ENCODE data around the gene PTPRK.
"Not testable (repeated sequence)": the region's sequence is repeated elsewhere in the genome, so short reads cannot be mapped to it uniquely, and the experiment has no call there.

The PTPRK gene

DNA sequence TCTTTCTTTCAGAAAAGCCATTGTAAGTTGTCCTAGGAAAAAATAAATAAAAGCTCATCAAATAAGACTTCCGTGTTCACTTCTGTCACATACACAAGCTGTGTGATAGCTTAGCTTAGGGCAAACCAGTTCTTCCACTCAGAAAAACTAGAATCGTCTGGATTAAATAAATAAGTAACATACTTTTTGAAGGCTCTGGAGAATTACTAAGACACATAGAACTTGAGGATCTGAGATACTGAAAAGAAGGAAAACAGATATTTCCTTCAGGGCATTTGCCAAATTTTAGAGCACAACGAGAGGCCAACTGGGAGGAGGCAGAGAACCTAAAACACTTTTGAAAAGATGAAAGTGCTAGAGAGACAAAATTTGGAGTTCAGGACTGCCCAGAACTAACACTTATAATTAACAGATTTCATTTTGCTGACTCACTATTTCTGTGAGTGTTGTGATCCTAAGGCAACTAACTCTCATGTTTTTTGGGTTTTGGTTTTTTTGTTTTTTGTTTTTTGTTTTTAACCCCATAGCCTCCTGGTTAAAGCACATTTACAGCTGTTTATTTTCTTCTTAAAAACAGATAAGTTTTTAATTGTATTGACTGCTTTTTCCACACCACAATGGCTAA lies 580.8 kb downstream of the PTPRK start:
- no peak for DNase-seq

DNA sequence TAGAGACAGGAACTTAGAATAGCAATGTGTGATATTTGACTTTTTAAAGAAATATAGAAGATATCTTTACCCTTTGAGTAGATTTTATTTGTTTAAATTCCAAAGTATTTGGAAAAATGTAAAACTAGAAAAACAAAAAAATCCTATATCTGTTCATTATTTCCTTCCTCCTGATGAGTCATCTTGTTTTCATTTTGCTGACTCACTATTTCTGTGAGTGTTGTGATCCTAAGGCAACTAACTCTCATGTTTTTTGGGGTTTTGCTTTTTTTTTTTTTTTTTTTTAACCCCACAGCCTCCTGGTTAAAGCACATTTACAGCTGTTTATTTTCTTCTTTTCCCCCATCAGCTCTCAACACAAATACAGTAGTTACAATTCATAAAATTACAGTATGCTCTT lies 581.7 kb downstream of the PTPRK start:
- DNase-seq, result peak; percentile 3

DNA sequence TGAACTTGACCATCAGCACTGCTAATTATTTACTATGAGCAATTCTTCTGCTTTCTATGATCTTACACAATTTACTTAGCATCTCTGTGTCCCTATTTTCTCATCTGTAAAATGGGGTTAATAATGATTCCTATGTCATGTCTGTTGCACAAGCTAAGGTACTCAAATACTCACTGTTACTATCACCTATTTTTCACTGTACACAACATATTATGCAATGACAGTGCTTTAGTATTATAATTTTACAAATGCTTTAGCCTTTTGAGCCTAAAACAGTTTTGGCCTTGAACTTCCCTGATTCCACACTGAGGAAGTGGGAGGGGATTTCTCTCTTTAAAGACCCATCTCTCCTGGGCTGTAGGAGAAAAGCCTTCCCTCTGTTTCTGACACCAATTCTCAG lies 582.7 kb downstream of the PTPRK start:
- DNase-seq, result no peak

DNA sequence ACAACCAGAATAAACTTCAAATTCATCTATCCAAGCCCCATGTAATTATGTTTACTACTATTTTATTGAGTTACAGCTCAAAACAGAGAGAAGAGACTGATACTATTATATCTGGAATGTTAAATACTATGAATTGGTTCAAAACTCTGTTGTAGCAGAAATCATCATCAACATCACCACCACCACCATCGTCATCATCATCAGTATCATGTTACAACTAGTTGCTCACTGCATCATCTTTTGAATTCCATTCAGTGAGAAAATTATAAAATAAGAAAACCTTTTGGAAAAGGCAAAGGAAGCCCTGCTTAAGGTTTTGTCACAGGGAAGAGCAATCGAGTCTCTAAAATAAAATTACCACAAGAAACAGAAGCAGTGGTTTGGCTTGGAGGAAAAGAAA lies 583.3 kb downstream of the PTPRK start:
- DNase-seq, result no peak

DNA sequence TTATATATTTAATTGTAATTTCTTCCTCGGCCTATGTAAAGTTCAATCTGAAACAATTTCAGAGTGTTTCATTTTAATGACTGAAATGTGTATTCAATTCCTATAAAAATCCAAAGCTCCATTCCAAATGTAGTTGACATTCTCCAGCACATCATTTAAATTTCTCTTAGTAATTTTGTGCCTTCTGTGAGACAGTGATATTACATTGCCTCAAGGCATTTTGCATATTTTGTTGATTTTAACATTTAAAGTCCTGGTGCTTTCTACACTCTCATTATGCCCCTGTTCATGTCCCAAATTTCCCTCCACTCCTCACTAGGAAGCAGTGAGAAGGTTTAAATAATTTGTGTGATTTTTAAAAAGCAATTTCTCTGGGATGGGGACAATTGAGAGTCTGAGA lies 585.4 kb downstream of the PTPRK start:
- DNase-seq, result no peak

DNA sequence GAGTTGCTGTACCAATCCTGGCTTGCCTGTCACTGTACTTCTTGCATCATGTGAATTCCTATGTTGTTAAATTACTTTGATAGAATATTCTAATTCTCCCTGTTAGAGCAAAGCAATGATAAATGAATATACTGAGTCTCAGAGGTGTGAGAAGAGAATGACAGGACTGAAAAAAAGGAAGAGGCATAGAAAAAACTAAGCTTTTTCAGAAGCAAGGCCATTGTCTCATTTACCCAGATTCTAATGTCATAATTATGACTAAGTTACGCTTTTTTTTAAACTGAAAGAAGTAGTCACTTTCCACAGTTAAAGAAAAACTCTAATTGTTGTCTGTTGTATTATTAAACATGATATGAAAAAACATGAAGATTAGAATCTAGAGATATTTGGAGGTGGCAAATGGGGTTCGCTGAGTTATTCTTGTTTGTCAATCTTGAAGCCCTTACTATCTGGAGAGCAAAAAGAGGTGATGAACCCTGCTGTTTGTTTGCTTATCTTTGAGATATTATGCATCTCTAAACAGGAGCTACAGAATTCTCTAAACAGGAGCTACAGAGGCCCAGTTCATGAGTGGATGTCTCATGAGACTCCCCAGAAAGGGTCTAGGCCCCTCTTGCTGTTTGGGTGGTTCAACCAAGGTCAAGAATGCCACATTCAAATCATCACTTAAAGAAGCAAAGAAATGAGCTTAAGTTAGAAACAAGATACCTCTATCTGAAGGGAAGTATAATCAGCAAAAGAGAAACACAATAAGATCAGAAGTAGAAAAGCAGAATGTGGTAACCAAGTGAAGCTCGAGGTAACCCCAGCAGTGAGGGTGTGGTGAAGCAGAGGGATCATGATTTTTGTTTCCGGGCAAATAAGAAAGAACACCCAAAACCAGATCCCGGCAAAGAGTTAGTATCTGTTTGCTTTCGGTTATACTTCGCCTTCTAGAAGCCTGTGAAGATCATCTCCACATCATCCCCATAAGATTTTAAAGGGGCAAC lies 586.3 kb downstream of the PTPRK start:
- DNase-seq, result no peak

DNA sequence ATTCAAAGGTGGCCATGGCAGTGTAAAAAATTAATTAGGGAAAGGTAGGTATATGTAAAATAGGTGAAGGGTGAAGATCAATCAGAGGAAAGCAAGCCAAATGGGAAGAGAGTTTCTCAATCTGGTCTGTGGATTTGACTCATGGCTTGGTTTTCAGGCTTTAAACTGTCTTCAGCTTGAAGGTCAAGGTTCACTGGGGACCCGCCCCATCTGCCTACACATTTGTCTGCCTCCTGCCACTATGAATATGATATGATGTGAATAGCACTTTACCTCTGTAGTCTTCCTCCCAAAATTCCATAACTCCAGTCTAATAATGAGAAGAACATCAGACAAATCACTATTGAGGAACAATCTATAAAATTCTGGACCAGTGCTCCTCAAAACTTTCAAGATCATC lies 587.3 kb downstream of the PTPRK start:
- DNase-seq, result no peak

DNA sequence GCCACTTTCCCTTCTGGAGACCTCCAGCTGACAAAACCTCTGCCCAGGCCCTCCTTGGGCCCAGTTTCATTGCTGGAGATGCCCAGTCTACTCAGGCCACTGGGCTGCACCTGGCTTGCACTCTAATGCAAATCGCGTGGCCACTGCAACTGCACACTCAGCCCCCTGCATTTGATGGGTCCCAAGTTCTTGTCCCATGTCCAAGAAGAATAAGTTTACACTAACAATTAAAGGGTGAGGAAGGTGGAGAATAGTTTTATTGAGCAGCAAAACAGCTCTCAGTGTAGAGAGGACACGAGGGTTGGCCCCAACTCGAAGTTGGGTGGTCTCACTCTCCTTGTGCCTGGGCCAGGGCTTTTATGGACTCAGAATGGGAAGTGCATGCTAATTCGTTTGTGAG lies 587.7 kb downstream of the PTPRK start:
- DNase-seq, result no peak

DNA sequence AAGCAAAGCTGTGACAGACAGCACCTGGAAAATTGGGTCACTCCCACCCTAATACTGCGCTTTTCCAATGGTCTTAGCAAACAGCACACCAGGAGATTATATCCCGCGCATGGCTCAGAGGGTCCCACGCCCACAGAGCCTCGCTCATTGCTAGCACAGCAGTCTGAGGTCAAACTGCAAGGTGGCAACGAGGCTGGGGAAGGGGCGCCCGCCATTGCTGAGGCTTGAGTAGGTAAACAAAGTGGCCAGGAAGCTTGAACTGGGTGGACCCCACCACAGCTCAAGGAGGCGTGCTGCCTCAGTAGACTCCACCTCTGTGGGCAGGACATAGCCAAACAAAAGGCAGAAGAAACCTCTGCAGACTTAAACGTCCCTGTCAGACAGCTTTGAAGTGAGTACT lies 594.0 kb downstream of the PTPRK start:
- DNase-seq, result not testable (repeated sequence)

DNA sequence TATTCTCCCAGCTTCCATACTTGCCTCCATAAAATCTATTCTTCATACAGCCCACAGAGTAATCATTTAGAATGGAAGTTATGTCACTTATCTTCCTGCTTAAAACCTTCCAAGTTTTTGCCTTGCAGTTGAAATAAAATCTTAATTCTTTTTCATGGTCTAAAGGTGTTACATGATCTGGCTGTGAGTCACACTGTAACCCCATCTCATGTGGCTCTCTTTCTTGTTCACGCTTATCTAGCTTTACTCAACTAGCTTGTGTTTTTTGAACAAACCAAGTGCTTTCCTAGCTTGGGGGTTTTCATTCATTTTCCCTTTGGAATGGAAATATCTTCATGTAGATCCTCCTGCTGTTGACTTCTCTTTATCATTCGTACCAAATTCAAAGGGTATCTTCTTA lies 596.0 kb downstream of the PTPRK start:
- DNase-seq, result no peak

DNA sequence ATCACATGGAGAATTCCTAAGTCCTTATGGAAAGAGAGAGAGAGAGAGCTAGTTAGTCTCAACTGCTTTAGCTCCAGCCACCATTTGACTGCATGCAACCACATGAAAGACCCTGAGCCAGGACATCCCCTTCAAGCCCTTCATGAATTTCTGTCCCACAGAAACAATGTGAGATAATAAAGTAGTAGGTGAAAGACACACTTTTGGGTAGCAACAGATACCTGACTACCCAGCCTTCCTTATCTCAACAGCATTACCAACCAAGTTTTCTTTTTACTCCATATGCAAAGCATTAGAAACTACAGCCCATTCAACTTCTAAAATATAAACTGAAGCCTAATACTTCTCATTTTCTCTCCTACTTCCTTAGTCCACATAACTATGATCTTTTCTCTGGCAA lies 596.4 kb downstream of the PTPRK start:
- no peak for DNase-seq

DNA sequence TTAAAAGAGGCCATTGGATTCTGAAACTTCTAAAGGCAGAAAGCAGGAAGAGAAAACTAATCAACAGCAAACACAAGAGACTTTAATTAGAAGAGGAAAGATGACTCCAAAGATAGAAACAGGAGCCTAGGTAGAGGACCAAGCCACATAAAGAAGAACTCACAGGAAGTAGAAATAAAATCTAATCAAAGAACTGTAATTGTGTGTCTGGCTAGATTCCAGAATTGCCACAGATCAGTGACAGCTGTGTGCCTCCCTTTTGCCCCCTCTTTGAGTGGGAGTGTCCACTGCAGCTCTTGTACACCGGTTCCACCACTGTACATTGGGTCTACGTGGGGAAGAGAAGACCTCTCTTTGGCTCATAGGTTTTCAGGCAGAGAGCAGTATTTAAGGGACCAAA lies 597.3 kb downstream of the PTPRK start:
- DNase-seq, result no peak

DNA sequence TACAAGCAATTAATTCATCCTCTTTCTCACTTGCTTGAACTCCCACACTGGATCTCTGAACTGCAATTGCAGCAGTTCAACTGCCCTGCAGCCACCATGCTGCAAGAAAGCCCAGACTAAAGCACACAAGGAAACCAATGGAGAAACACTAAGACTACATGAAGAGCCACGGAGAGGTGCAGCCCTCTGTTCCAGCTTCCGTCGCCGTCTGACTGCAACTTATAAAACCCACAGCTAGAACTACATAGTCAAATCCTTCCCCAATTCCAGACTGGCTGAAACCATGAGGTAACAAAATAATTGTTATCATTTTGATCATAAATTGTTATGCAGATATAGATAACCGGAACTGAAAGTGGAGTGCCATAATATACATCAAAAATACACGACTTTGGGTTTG lies 598.4 kb downstream of the PTPRK start:
- no peak for DNase-seq

DNA sequence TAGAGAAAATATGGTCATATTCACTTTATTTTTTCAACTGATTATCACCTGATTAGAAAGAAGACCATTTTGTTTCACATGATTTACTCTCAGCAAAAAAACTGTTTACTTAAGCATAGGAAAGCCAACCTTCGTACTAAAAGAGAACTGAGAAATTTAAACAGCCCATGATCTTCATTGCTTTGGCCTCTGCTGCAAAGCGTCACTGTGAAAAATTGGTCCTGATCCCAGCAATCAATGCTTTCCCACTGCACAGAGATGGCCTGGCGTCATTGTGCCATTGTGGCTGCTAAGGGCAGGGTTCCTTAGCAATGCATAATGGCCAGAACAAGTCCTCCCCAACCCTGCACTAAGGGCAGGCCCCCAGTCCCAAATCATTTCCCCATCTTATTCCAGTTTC lies 599.6 kb downstream of the PTPRK start:
- no peak for DNase-seq

Measured in inflammatory macrophage treated with lipopolysaccharide for 4 hours (primary cell).